ENCODE data around the gene CAMK4.

GRCh38 chr5:111183064-111183463 is 41.1 kb upstream of the CAMK4 start:
- TF ChIP-seq CTCF (IDR thresholded peaks at IDR 0.05) (no peak), POLR2AphosphoS5 (IDR thresholded peaks at IDR 0.05) (no peak), POLR2A (IDR thresholded peaks at IDR 0.05) (no peak)

All from transverse colon (tissue), 4 donors.